ENCODE measurements around the gene DHDDS. TPM values are rescaled to one million over a fixed set of nuclear protein-coding genes. Genes with fewer than 3 reads are reported as not detected.

DHDDS gene
- total and polyA plus RNA-seq, 2 experiments from 2014 or later, result 46.8 to 48.7 TPM

GRCh38 chr1:26472901-26473845 is 41.1 kb downstream of the DHDDS start:
- Histone ChIP-seq H3K4me1 (ENCODE audit: low read depth) (peaks cover 6% of the 10 kb centered on the region), H3K27ac (peak overlapping the region; percentile 97), H3K27me3 (no peaks in the 10 kb centered on the region), H3K9me3 (ENCODE audit: low read depth) (no peaks in the 10 kb centered on the region), H3K4me3 (peak overlapping the region; percentile 97), H3K36me3 (peaks cover 29% of the 10 kb centered on the region)
- DNase-seq (ENCODE audit: low read depth in 1 of 2, low spot score in 1 of 2), result peak; percentile 96 to 97
- TF ChIP-seq CTCF (IDR thresholded peaks at IDR 0.05; ENCODE audit: low read depth, low read length), result no peak

GRCh38 chr1:26474818-26475217 is 42.7 kb downstream of the DHDDS start:
- TF ChIP-seq CTCF (IDR thresholded peaks at IDR 0.05; ENCODE audit: low read depth, low read length), result no peak
- H3K4me1 ChIP-seq (ENCODE audit: low read depth), result peaks cover 6% of the 10 kb centered on the region
- no peaks in the 10 kb centered on the region for H3K27me3 ChIP-seq
- no peak overlapping the region for H3K27ac ChIP-seq
- no peaks in the 10 kb centered on the region for H3K9me3 ChIP-seq (ENCODE audit: low read depth)
- DNase-seq (ENCODE audit: low read depth in 1 of 2, low spot score in 1 of 2), result no peak
- no peak overlapping the region for H3K4me3 ChIP-seq
- H3K36me3 ChIP-seq, result peaks cover 39% of the 10 kb centered on the region

GRCh38 chr1:26475989-26476388 is 43.9 kb downstream of the DHDDS start:
- peaks cover 6% of the 10 kb centered on the region for H3K4me1 ChIP-seq (ENCODE audit: low read depth)
- H3K36me3 ChIP-seq, result peaks cover 39% of the 10 kb centered on the region
- H3K9me3 ChIP-seq (ENCODE audit: low read depth), result no peaks in the 10 kb centered on the region
- DNase-seq (ENCODE audit: low read depth in 1 of 2, low spot score in 1 of 2), result no peak
- no peak overlapping the region for H3K4me3 ChIP-seq
- no peak for TF ChIP-seq CTCF (IDR thresholded peaks at IDR 0.05; ENCODE audit: low read depth, low read length)
- H3K27ac ChIP-seq, result peak overlapping the region; percentile 5
- H3K27me3 ChIP-seq, result no peaks in the 10 kb centered on the region

- Histone ChIP-seq H3K4me1 (ENCODE audit: low read depth) (peaks cover 6% of the 10 kb centered on the region), H3K9me3 (ENCODE audit: low read depth) (no peaks in the 10 kb centered on the region), H3K27me3 (no peaks in the 10 kb centered on the region), H3K4me3 (no peak overlapping the region), H3K36me3 (peaks cover 39% of the 10 kb centered on the region), H3K27ac (peak overlapping the region; percentile 5)
- no peak for TF ChIP-seq CTCF (IDR thresholded peaks at IDR 0.05; ENCODE audit: low read depth, low read length)
- DNase-seq (ENCODE audit: low read depth in 1 of 2, low spot score in 1 of 2), result no peak
These were observed 44.8 kb downstream of the DHDDS start for GRCh38 chr1:26476958-26477357.

- Histone ChIP-seq H3K4me3 (no peak overlapping the region), H3K4me1 (ENCODE audit: low read depth) (peaks cover 6% of the 10 kb centered on the region), H3K36me3 (peaks cover 39% of the 10 kb centered on the region), H3K27ac (peak overlapping the region; percentile 35), H3K27me3 (no peaks in the 10 kb centered on the region), H3K9me3 (ENCODE audit: low read depth) (no peaks in the 10 kb centered on the region)
- TF ChIP-seq CTCF (IDR thresholded peaks at IDR 0.05; ENCODE audit: low read depth, low read length), result no peak
- DNase-seq (ENCODE audit: low read depth in 1 of 2, low spot score in 1 of 2), result no peak
These were observed 45.5 kb downstream of the DHDDS start for GRCh38 chr1:26477446-26478152.
